HFF-Myc (cell line): Measurements from ENCODE around the gene COL13A1.

Experiments used
- DNase-seq: peaks from one replicate; pipeline ENCODE4 v3.0.0-alpha.2; 2011; ENCODE audit warnings: low read depth; ENCODE audit errors: extremely low read depth
- H3K4me3 ChIP-seq: replicated peaks from 2 replicates; pipeline ENCODE4 v1.5.1; 2011; ENCODE audit warnings: low read depth, mild to moderate bottlenecking, control low read depth, low read length
- CTCF ChIP-seq: IDR thresholded peaks from 2 replicates; pipeline ENCODE4 v1.5.1; 2012; ENCODE audit warnings: mild to moderate bottlenecking, low read depth, low read length, control low read depth; ENCODE audit errors: missing control alignments

COL13A1 gene

GRCh38 chr10:69853064-69853463 is 51.4 kb downstream of the COL13A1 start:
- H3K4me3 ChIP-seq = no peak overlapping the region
- TF ChIP-seq CTCF = no peak
- no peak for DNase-seq

GRCh38 chr10:69854511-69855345 is 53.0 kb downstream of the COL13A1 start:
- no peak for DNase-seq
- TF ChIP-seq CTCF = no peak

GRCh38 chr10:69855346-69856111 is 53.8 kb downstream of the COL13A1 start:
- TF ChIP-seq CTCF = no peak
- H3K4me3 ChIP-seq = no peak overlapping the region

More at GRCh38 chr10:69854511-69855345, 53.0 kb downstream of the COL13A1 start:
- H3K4me3 ChIP-seq = no peak overlapping the region

GRCh38 chr10:69856601-69857166 is 55.0 kb downstream of the COL13A1 start:
- TF ChIP-seq CTCF = no peak
- DNase-seq = no peak
- no peak overlapping the region for H3K4me3 ChIP-seq

More at GRCh38 chr10:69855346-69856111, 53.8 kb downstream of the COL13A1 start:
- no peak for DNase-seq

- DNase-seq = no peak
- H3K4me3 ChIP-seq = no peak overlapping the region
- no peak for TF ChIP-seq CTCF
Measured at GRCh38 chr10:69858201-69858600, 56.5 kb downstream of the COL13A1 start.

- DNase-seq = no peak
- H3K4me3 ChIP-seq = no peak overlapping the region
- no peak for TF ChIP-seq CTCF
Measured at GRCh38 chr10:69860271-69860670, 58.6 kb downstream of the COL13A1 start.
